ENCODE measurements around the gene NXF1. TPM values are rescaled to one million over a fixed set of nuclear protein-coding genes. Genes with fewer than 3 reads are reported as not detected.

Gene NXF1
- total and polyA plus RNA-seq, 2 of the 13 experiments (the other 11 are each of a cell fraction or from before 2014, with no cell fraction given), result 30.4 to 30.9 TPM

DNA sequence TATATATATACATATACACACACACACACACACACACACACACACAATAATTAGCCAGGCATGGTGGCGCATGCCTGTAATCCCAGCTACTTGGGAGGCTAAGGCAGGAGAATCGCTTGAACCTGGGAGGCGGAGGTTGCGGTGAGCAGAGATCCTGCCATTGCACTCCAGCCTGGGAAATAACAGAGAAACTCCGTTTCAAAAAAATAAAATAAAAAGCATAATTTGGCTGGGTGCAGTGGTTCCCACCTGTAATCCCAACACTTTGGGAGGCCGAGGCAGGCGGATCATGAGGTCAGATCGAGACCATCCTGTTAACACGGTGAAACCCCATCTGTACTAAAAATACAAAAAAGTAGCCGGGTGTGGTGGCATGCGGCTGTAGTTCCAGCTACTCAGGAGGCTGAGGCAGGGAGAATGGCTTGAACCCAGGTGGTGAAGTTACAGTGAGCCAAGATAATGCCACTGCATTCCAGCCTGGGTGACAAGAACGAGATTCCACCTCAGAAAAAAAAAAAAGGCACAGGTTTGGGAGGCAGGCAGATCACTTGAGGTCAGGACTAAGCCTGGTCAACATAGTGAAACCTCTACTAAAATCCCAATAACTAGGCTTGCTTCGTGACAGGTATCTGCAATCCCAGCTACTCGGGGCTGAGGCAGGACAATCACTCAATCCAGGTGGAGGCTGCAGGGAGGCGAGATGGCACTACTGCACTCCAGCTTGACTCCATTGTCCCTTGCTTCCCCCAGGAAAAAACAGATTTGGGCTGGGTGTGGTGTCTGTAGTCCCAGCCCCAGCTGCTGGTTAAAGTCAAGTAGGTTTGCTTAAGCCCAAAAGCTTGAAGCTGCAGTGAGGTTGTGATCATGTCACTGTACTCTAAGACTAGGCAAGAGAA is 45.9 kb upstream of the NXF1 start (continued):
- TF ChIP-seq ZNF275 (CRISPR knock-in tag; IDR thresholded peaks at IDR 0.05; ENCODE audit: borderline replicate concordance) (no peak), DPF2 (CRISPR knock-in tag; IDR thresholded peaks at IDR 0.05; ENCODE audit: borderline replicate concordance, low read depth) (no peak), ZNF572 (CRISPR knock-in tag; IDR thresholded peaks at IDR 0.05) (no peak), ZMAT3 (CRISPR knock-in tag; conservative IDR thresholded peaks at IDR 0.05) (no peak), MLXIP (CRISPR knock-in tag; IDR thresholded peaks at IDR 0.05; ENCODE audit: borderline replicate concordance) (no peak), ZFP41 (CRISPR knock-in tag; IDR thresholded peaks at IDR 0.05; ENCODE audit: borderline replicate concordance) (no peak), ZNF607 (CRISPR knock-in tag; IDR thresholded peaks at IDR 0.05; ENCODE audit: borderline replicate concordance) (no peak), SATB2 (CRISPR knock-in tag; IDR thresholded peaks at IDR 0.05) (no peak), ZC3H4 (CRISPR knock-in tag; IDR thresholded peaks at IDR 0.05; ENCODE audit: borderline replicate concordance) (peak; percentile 94; the same call in 1 of the 2 replicates), PRDM10 (CRISPR knock-in tag; IDR thresholded peaks at IDR 0.05; ENCODE audit: low read depth) (no peak), SRSF4 (IDR thresholded peaks at IDR 0.05; ENCODE audit: low read depth, low read length, poor library complexity, severe bottlenecking) (peak; percentile 44), MAFK (conservative IDR thresholded peaks at IDR 0.05 in 1 of 2, IDR thresholded peaks at IDR 0.05 in 1 of 2; ENCODE audit: low read length in 2 of 2) (no peak), ZNF775 (CRISPR knock-in tag; IDR thresholded peaks at IDR 0.05; ENCODE audit: borderline replicate concordance) (no peak), KDM6A (CRISPR knock-in tag; IDR thresholded peaks at IDR 0.05; ENCODE audit: low read depth) (no peak), ZNF496 (CRISPR knock-in tag; IDR thresholded peaks at IDR 0.05; ENCODE audit: insufficient replicate concordance) (no peak), ZNF260 (CRISPR knock-in tag; IDR thresholded peaks at IDR 0.05; ENCODE audit: borderline replicate concordance, low read depth) (no peak), ZNF512 (CRISPR knock-in tag; IDR thresholded peaks at IDR 0.05) (no peak), ASH2L (IDR thresholded peaks at IDR 0.05; ENCODE audit: insufficient read length, low read depth, low read length) (no peak)
